UCSD-AML1 (cell line): ENCODE measurements around the gene SPNS2.

Experiments used
- DNase-seq: peaks from one replicate; lab custom pipeline; 2025; ENCODE audit not compliant: unreplicated experiment; lab: John Stamatoyannopoulos, UW

SPNS2 gene

GRCh38 chr17:4498461-4499397, at the start of gene SPNS2:
Gene SPNS2, plus strand, starts transcription at chr17:4498881. Its CDS starts 167 bp downstream, at chr17:4499048.
- DNase-seq, result peak; percentile 84

DNA sequence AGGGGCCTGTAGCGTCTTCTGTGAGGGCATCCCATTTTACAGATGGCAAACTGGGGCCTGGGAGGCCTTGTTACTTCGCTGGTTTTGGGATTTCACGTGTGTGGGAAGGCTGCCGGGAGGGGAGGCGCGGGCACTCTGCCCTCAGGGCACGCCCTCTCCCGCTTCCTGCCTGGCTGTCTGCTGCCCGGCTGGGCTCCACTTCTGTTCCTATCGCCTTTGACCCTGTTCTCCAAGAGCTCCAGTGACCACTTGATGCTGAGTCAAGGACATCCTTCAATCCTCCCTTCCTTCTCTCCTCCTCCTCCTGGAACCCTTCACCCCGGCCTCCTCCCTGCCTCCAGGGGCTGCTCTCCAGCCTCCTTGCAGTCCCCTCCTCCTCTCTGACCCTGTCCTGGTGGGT, 48.9 kb upstream of the SPNS2 start:
- DNase-seq, result peak; percentile 31

- no peak for DNase-seq
Measured at GRCh38 chr17:4450710-4451316, 47.9 kb upstream of the SPNS2 start.

- no peak for DNase-seq
Measured at GRCh38 chr17:4453812-4454591, 44.7 kb upstream of the SPNS2 start.

DNA sequence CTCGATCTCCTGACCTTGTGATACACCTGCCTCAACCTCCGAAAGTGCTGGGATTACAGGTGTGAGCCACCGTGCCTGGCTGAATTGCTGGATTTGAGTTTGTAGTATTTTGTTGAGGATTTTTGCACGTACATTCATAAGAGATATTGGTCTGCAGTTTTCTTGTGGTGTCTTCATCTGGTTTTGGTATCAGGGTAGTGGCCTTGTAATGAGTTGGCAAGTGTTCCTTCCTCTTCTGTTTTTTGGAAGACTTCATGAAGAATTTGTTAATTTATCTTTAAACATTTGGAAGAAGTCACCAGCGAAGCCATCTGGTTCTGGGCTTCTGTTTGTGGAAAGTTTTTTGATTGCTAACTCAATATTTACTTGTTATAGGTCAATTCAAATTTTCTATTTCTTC, 38.0 kb upstream of the SPNS2 start:
- DNase-seq, result no peak

DNA sequence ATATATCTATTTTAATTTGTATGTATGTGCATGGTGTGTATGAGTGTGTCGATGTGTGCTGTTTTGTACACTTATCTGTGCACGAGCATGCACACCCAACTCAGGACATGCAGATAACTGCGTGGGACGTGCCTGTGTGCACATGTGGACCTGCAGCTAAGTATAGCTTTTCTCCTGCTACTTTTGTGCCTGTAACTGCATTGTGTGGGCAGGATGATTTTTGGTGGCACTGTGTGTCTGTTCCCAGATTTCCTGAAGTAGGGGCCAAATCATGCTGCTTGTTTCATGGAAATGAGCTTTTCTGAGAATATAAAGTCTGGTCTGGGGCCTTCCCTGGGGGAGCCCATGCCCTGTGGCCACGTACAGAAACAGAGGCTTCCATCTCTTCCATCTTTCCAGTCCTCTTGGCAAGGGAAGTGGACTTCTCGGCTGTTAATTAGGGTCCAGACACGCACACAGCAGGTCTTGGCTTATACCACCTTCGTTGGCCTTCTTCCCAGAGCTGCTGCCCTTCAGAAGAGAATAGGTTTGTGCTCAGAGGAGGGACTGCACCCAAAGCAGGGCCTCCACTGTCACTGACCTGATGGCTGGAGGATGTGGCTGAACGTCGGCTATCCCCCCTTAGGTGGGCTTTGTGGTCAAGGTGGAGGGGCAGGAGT, 34.7 kb upstream of the SPNS2 start:
- no peak for DNase-seq

GRCh38 chr17:4465786-4466185, 32.9 kb upstream of the SPNS2 start:
- no peak for DNase-seq

GRCh38 chr17:4467287-4467686, 31.4 kb upstream of the SPNS2 start:
- no peak for DNase-seq

DNA sequence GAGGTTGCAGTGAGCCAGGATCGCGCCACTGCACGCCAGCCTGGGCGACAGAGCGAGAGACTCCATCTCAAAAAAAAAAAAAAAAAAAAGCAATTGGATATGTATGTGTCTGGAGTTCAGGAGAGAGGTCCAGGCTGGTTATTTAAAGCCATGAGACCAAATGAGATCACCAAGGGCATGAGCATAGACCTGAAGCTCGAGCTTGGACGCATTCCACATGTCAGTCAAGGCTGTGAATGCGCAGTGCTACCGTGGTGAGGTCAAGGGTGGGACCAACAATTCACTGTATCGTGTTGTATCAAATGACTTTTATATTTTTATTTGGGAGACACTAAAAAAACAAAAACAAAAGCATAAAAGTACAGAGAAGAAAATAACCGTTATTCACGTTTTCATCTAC, 29.1 kb upstream of the SPNS2 start:
- DNase-seq, result no peak

DNA sequence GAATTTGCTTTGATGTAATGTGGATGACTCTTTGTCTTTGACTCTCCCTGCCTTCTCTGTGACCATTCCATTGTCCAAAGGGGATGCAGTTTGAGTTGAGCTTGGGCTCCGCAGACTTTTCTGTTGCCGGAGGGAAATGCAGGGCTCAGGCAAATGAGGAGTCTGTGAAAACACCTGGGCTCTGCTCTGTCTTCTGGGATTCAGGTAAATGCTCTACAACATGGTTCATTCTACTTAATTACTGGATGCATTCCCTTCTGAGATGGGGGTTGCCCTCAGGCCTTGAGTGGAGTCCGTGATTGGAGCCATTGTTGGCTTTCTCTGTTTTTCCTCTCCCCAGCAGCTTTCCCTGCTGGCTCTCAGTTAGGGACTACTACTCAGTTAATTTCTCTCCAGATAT, 26.4 kb upstream of the SPNS2 start:
- no peak for DNase-seq

GRCh38 chr17:4474093-4474492, 24.6 kb upstream of the SPNS2 start:
- DNase-seq, result no peak

GRCh38 chr17:4475001-4475400, 23.7 kb upstream of the SPNS2 start:
- no peak for DNase-seq

DNA sequence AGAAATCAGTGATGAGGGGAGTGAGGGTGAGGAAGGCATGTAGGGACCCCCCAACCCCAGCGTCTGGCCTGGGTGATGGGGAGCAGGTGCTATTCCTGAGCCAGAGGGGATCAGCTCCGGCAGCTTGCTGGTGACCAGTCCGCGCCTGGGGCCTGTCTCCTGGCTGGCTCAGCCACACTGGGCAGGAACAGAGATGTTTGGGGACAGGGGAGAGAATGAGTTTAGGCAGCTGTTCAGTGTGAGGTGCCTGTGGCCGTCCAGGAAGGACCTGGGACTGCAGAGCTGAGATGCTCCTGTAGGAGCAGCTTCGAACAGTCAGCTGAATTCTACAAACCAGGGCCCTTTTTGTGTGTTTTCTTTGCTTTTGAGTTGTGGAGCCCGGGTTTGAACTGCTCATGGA, 23.2 kb upstream of the SPNS2 start:
- no peak for DNase-seq

DNA sequence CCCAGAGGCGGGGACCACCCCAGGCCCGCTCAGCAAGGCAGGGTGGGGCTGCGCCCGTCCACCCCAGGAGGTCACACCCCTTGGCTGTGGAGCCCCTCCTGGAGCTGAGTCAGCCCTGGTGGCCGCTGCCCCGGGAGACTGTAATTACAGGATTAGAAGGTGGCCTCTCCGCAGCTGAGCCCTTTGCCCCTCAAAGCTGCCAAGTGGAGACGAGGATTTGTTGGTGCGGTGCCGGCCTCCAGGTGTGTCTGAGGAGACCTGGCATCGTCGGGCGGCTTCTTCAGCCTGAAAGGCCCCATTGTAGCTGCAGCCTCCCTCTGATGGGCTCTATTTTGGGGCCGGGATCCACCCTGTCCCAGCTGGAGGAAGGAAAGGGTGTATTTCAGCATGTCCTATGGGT, 22.7 kb upstream of the SPNS2 start:
- no peak for DNase-seq

DNA sequence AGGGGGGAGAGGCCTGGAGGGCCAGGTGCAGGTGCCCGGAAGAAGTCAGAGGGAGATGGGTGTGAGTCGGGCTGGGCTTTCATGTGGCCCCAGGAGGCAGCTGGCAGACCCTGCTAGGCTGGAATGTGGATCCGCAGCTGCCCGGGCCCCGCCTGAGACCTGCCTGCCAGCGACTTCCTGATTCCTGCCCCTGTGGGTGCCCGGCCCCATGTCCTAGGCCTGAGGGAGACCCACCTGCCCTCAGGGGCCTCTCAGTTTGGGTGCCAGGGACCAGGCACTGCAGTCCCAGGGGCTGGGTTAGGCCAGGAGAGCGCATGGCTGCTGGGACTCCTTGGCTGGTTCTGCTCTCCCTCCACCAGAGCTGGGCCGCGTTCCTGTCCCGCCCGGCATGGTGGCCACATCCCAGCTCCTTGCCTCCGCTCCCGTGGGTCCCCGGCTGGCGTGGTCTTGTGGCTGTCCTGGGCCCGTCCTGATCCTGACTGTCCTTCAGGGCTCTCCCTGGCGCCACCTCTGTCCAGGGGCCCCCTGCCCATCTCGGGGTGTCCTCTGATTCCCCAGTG, 22.1 kb upstream of the SPNS2 start:
- no peak for DNase-seq

GRCh38 chr17:4477255-4477791, 21.4 kb upstream of the SPNS2 start:
- DNase-seq, result no peak

DNA sequence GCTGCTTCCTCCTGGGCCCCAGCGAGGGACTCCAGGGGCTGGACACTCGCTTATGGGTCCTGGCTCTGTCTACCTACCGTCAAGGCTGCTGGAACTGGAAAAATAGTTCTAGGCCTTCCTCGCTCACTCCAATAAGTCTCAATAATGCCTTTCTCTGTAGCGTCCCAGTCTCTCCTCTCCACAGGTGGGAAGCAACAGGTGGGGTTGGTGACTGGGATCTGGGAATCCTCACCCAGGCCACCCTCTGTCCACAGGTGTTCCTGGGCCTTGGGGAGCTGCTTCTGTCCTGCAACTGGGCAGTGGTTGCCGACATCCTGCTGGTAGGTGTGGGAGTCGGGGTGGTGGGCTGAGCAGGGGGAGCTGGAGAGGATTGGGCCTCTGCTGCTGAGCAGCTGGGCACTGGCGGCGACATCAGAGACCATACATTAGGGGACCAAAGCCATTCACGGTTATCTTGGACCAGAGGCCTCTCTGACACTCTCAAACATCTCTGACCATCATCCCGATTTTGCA, 20.3 kb upstream of the SPNS2 start:
- no peak for DNase-seq

- no peak for DNase-seq
Measured at GRCh38 chr17:4479340-4479981, 19.2 kb upstream of the SPNS2 start.

DNA sequence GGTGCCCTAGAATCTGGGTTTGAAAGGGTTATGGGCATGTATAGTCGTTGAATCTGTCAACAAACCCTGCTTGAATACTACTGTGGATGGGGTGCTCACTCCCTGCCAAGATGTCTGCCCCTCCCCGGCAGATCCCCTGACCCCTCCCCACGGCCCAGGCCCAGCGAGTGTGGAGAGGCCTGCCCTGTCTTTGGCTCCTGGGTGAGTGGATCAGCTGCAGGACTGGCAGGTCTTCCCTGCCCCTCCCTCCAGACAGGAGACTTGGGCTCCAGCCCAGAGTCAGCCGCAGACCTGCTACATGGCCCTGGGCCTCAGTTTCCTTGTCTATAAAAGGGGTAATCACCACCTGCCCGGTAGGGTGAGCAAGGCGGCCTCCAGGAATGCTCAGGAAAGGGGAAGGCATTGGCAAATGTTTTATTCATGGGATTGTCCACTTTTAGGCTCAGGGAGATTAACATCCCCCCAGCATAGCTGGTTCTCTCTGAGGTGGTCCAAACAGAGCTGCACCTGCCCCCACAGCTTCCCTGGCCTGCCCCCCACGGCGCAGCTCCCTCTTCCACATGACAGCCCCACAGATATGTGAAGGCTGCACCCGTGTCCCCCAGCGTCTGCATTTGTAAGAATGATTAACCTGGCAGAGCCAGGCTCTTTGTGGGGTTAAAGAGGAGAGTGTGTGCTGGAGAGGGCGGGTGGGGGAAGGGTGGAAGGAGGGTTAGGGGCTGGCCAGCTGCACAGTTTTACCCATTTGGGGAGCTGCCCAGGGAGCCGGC, 18.5 kb upstream of the SPNS2 start:
- DNase-seq, result no peak
